ENCODE results near the gene CES3. TPM values are rescaled to one million over a fixed set of nuclear protein-coding genes. Genes with fewer than 3 reads are reported as not detected.

CES3 gene
- total RNA-seq, 4 donors from 2014 or later: 0.16 to 3.1 (median 1.9) TPM

DNA sequence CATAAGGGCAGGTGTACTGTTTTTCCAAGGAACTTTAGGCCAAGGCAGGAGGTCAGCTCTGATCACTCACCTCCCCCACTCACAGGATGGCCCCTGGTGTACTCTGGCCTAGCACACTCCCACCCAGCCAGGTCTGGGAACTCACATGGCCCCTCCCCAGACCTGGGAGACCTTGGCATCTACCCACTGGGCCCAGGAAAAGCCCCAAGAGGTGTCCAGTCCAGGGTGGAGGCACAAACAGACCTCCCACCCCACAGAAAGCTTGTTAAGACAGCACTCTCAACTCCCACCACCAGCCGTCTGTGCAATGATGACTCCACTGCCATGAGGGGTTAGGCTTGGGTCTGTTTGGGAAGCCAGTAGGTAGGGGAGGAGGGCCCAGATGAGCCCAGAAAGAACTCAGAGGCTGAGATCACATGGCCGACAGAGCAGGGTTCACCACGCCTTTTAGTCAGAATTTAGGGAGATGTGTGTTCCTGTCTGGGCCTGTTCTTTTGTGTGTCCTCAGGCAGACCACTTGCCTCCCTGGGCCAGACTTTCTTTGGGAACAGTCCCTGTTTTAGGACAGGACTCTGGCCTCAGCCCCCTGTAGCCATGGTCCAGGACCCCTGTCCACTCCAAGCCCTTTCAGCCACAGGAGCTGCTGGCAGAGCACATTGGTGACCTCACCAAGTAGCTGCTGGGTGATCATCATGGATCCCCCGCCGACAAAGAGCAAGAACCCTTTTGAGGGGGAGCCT, 55.8 kb downstream of the CES3 start:
- TF ChIP-seq, protein P1, sequence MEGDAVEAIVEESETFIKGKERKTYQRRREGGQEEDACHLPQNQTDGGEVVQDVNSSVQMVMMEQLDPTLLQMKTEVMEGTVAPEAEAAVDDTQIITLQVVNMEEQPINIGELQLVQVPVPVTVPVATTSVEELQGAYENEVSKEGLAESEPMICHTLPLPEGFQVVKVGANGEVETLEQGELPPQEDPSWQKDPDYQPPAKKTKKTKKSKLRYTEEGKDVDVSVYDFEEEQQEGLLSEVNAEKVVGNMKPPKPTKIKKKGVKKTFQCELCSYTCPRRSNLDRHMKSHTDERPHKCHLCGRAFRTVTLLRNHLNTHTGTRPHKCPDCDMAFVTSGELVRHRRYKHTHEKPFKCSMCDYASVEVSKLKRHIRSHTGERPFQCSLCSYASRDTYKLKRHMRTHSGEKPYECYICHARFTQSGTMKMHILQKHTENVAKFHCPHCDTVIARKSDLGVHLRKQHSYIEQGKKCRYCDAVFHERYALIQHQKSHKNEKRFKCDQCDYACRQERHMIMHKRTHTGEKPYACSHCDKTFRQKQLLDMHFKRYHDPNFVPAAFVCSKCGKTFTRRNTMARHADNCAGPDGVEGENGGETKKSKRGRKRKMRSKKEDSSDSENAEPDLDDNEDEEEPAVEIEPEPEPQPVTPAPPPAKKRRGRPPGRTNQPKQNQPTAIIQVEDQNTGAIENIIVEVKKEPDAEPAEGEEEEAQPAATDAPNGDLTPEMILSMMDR (IDR thresholded peaks at IDR 0.05; ENCODE audit: low read depth): no peak

DNA sequence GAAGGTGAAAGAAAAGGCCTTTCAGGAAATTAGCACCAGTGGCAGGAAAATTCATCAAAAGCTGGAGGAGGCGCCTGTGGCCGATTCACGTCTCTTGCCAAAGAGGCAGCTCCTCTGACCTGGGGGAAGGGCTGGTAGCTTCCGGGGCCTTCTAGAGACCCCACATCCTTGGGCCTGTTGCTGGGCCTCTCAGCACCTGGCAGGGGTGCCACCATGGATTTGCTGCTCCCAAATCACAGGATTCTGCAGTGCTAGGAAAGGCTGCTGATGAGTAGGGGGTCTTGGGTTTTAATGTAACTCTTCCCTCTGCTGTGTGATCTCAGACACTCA, 56.3 kb downstream of the CES3 start:
- TF ChIP-seq, protein P1 (IDR thresholded peaks at IDR 0.05; ENCODE audit: low read depth): no peak

DNA sequence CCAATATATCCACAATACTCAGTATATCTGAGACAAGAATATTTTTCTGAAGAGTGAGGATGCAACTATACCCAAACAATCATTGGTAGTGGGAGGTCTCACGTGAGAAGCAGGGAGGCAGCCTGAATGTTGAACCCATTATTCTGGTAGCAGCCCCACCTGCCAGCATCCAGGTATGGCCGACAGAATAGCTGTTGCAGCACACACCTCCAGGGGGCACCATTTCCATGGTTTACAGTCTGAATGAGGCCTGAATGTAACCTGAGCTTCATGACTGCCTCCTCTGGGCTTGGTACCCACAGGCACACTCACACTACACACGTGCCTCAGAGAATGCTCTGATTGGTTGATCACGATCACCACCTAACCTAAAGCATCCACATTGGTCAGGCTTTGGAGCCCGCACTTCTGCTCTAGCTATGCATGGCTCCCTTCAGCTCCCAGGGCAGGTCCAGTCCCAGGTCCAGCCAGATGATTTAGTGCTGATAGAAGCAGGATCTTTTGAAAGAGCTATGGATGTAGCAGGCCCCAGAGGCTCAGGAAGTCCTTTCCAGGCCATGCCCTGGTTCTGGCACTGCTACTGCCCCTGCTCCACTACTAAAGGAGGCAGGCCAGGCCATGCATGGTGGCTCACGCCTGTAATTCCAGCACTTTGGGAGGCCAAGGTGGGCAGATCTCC, 56.9 kb downstream of the CES3 start:
- TF ChIP-seq, protein P1 (IDR thresholded peaks at IDR 0.05; ENCODE audit: low read depth): no peak

DNA sequence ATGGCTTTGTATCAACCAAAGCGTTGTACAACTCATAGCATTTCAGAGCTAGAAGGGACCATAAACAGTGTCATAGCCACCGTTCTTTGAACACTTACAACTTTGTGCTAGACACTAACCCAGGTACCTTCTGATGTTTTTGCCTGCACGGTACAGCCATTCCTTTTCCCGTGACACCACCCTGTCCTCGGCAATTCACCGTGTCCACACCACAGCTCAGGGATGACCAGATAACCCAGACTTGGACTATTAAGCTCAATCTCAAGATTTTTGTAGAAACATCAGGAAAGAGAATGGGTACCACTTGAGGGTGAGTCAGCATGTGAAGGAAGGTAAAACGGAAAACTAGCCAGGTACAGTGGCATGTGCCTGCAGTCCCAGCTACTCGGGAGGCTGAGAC, 58.1 kb downstream of the CES3 start:
- TF ChIP-seq, protein P1 (IDR thresholded peaks at IDR 0.05; ENCODE audit: low read depth): no peak

DNA sequence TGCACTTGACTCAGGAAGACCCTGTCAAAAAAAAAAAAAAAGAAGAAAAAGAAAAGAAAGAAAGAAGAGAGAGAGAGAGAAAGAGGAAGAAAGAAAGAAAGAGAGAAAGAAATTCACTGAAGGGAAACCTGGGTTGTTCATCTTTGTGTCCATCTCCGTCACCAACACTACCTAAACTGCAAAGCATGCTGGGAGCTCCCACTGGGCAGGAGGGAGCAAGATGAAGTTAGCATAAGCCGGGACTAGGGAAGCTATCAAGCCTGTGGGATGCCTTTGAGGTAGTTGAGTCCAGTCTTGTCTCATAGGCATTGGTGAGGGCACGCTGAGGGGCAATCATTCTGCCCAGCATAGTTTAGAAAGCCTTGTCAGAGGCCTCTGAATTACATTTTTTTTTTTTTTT, 60.3 kb downstream of the CES3 start:
- TF ChIP-seq, protein P1 (IDR thresholded peaks at IDR 0.05; ENCODE audit: low read depth): no peak

DNA sequence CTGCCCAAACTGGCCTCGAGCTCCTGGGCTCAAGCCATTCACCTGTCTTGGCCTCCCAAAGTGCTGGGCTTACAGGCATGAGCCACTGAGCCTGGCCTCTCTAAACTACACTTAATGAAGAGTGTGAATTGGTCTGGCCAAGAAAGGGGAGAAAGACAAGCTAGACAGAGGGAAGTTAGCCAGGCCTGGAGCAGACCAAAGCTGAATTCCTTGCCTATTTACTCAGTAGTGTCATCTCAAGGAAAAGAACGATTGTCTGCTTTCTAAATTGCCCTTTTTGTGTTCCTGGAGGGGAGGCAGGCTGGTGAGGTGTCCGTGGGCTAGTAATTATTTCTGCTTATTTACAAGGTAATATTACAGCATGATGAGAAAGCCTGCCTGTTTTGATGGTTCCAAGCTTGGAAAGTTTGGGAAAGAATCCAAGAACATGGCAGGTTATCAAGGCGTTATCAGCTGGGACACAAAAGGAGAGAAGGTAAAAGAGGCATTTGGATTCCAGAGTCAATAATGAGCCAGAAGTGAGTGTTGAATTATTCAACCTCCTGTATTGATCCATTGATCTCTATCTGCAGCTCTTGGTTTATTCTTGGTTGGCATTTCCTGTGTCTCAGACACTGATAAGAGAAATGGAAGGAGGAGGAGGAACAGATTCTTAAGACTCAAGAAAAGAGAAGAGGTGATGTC, 61.6 kb downstream of the CES3 start:
- TF ChIP-seq, protein P1 (IDR thresholded peaks at IDR 0.05; ENCODE audit: low read depth): no peak

DNA sequence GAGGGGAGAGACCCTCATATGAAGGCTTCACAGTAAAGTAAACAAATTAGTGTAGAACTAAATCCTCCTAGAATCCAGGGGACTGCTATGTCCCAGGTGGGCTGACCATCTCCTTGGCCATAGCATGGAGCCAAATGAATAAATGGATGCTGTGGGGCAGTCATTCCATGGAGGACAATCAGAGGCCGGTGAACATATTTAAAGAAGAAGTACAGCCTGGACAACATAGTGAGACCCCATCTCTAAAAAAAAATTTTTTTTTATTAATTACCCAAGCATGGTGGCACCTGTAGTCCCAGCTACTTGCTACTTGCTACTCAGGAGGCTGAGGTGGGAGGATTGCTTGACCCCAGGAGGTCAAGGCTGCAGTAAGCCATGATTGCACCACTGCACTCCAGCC, 62.6 kb downstream of the CES3 start:
- TF ChIP-seq, protein P1 (IDR thresholded peaks at IDR 0.05; ENCODE audit: low read depth): no peak

Data from subcutaneous adipose tissue (tissue), 4 donors.